GM12878 (cell line): Measurements from ENCODE around the gene HJURP. TPM values are rescaled to one million over a fixed set of nuclear protein-coding genes. Genes with fewer than 3 reads are reported as not detected.

Experiments
- CBFB ChIP-seq: IDR thresholded peaks from 2 replicates; pipeline ENCODE4 v1.6.1; 2016; ENCODE audit warnings: antibody characterized with exemption, low read depth
- CBX5 ChIP-seq: sonication (generic); IDR thresholded peaks from 2 replicates; pipeline ENCODE4 v1.6.1; 2016; ENCODE audit warnings: low read depth, moderate library complexity, mild to moderate bottlenecking, inconsistent platforms
- CREB1 ChIP-seq: IDR thresholded peaks from 2 replicates; pipeline ENCODE4 v1.6.1; 2012; ENCODE audit warnings: low read depth, mild to moderate bottlenecking, inconsistent platforms
- CREM ChIP-seq: IDR thresholded peaks from 2 replicates; pipeline ENCODE4 v1.6.1; 2014; ENCODE audit warnings: antibody characterized with exemption, low read depth
- E2F4 ChIP-seq: IDR thresholded peaks from 2 replicates; pipeline ENCODE4 v1.6.1; 2012; ENCODE audit warnings: low read depth, low read length, improper control_type of control experiment
- EGR1 ChIP-seq, 2 experiments: IDR thresholded peaks; 1 replicate in 1 of 2; 2 replicates in 1 of 2; pipeline ENCODE4 v1.6.1; 2011 to 2012; ENCODE audit warnings: low read depth in 2 of 2, low read length in 2 of 2, borderline replicate concordance in 1 of 2, mild to moderate bottlenecking in 1 of 2, moderate library complexity in 1 of 2
- EZH2 ChIP-seq: IDR thresholded peaks from 2 replicates; pipeline ENCODE4 v1.6.1; 2012; ENCODE audit warnings: low read depth, mild to moderate bottlenecking, control low read depth, inconsistent platforms, low read length, borderline replicate concordance; ENCODE audit not compliant: control insufficient read depth
- HDAC6 ChIP-seq: fragments of 200-600 bp; sonication (generic); IDR thresholded peaks from one replicate; pipeline ENCODE4 v1.8.0; 2017; ENCODE audit warnings: antibody characterized with exemption; ENCODE audit not compliant: unreplicated experiment
- IKZF1 ChIP-seq: fragments of 450-650 bp; conservative IDR thresholded peaks from 2 replicates; pipeline ENCODE4 v1.6.1; 2017; ENCODE audit warnings: antibody characterized with exemption, mild to moderate bottlenecking
- KDM1A ChIP-seq: fragments of 200-600 bp; sonication (generic); IDR thresholded peaks from 2 replicates; pipeline ENCODE4 v1.6.1; 2016; ENCODE audit warnings: borderline replicate concordance
- KLF5 ChIP-seq: fragments of 450-650 bp; IDR thresholded peaks from 2 replicates; pipeline ENCODE4 v1.6.1; 2014; ENCODE audit warnings: mild to moderate bottlenecking; ENCODE audit not compliant: partially characterized antibody
- MLLT1 ChIP-seq: fragments of 450-650 bp; IDR thresholded peaks from 2 replicates; pipeline ENCODE4 v1.6.1; 2016; ENCODE audit warnings: mild to moderate bottlenecking
- MYC ChIP-seq: IDR thresholded peaks from 2 replicates; pipeline ENCODE4 v1.6.1; 2011; ENCODE audit warnings: mild to moderate bottlenecking, low read length, moderate library complexity, inconsistent platforms; ENCODE audit not compliant: insufficient read depth, insufficient replicate concordance, insufficient read length, severe bottlenecking
- NFXL1 ChIP-seq: fragments of 450-650 bp; IDR thresholded peaks from 2 replicates; pipeline ENCODE4 v1.6.1; 2017; ENCODE audit warnings: antibody characterized with exemption, mild to moderate bottlenecking, borderline replicate concordance
- NFYA ChIP-seq: IDR thresholded peaks from 2 replicates; pipeline ENCODE4 v1.6.1; 2011; ENCODE audit warnings: low read depth, mild to moderate bottlenecking, low read length, improper control_type of control experiment, borderline replicate concordance
- PML ChIP-seq: IDR thresholded peaks from 2 replicates; pipeline ENCODE4 v1.6.1; 2012; ENCODE audit warnings: low read length, inconsistent platforms
- RAD51 ChIP-seq: fragments of 450-650 bp; IDR thresholded peaks from 2 replicates; pipeline ENCODE4 v1.6.1; 2016; ENCODE audit warnings: moderate library complexity, mild to moderate bottlenecking, inconsistent platforms
- RELB ChIP-seq: fragments of 450-650 bp; IDR thresholded peaks from 2 replicates; pipeline ENCODE4 v1.6.1; 2017; ENCODE audit warnings: low read depth, mild to moderate bottlenecking, moderate library complexity
- RFX5 ChIP-seq: IDR thresholded peaks from 2 replicates; pipeline ENCODE4 v1.6.1; 2011; ENCODE audit warnings: low read depth, low read length, improper control_type of control experiment
- TAF1 ChIP-seq: IDR thresholded peaks from 2 replicates; pipeline ENCODE4 v1.6.1; 2011; ENCODE audit warnings: mild to moderate bottlenecking, low read depth, low read length, borderline replicate concordance
- ZBTB4 ChIP-seq: fragments of 450-650 bp; formaldehyde crosslinking; IDR thresholded peaks from 2 replicates; pipeline ENCODE4 v1.4.0; 2022; ENCODE audit warnings: mild to moderate bottlenecking, moderate library complexity
- ZNF274 ChIP-seq: IDR thresholded peaks from one replicate; pipeline ENCODE4 v1.8.0; 2011; ENCODE audit not compliant: insufficient read length, insufficient read depth
- polyA plus RNA-seq, 11 experiments: library from polyadenylated mRNA; depleted of rRNA in 4 of 11; unstranded in 6 of 11; stranded (reverse) in 5 of 11; fragments of >200 nt; fragmentation: Nextera tagmentation in 4 of 11; fragmentation: Illumina TruSeq in 1 of 11; extraction: Ambion mirVana in 4 of 11; extraction: Trizol in 1 of 11; gene quantifications; 1 replicate in 1 of 11; 2 replicates in 10 of 11; pipeline versions ENCODE4 v1.2.1 to v1.2.3, GENCODE V29; 2011 to 2016; ENCODE audit warnings: inconsistent platforms in 2 of 11, missing spikeins in 2 of 11, low read depth in 1 of 11
- total RNA-seq, 4 experiments: library from RNA; depleted of rRNA in 3 of 4; stranded (reverse); fragments of >200 nt in 3 of 4; fragmentation: Illumina TruSeq in 1 of 4; extraction: Trizol in 1 of 4; gene quantifications; 2 replicates each; pipeline versions ENCODE4 v1.2.1 to v1.2.3, GENCODE V29; 2013 to 2021

HJURP gene
- total and polyA plus RNA-seq, 10 of the 15 experiments (the other 5 are each of a cell fraction or from before 2014, with no cell fraction given), result 12.7 to 68.9 (median 44.4) TPM

GRCh38 chr2:233867993-233868532, 13.7 kb upstream of the HJURP start, which contains the start of gene MSL3B (continued):
- TF ChIP-seq EZH2 (no peak), RAD51 (no peak), RELB (no peak), EGR1 (IDR thresholded peaks at IDR 0.05; ENCODE audit: borderline replicate concordance in 1 of 2, low read depth in 2 of 2, low read length in 2 of 2) (no peak), TAF1 (peak; percentile 45; the same call in 1 of the 2 replicates), E2F4 (no peak), NFYA (no peak), ZBTB4 (CRISPR knock-in tag) (no peak), CREB1 (peak; percentile 70; the same call in 1 of the 2 replicates), MLLT1 (no peak), CBFB (no peak), KDM1A (no peak), MYC (no peak), PML (0 out of 2 replicates have a peak, but pooled peaks have one; percentile 46), NFXL1 (no peak), HDAC6 (no peak), ZNF274 (no peak), CBX5 (no peak), KLF5 (no peak), RFX5 (no peak), CREM (peak; percentile 55; the same call in 1 of the 2 replicates), IKZF1 (no peak)
